Esophagus muscularis mucosa (tissue), 3 donors: ENCODE measurements around the gene EHD1.

Experiments used
- POLR2A ChIP-seq: fragments of 450-650 bp; IDR thresholded peaks from one replicate; pipeline ENCODE4 v1.6.1; 2017; ENCODE audit warnings: antibody characterized with exemption, moderate library complexity, mild to moderate bottlenecking, low read depth
- POLR2AphosphoS5 ChIP-seq, 2 donors: sonication (generic); formaldehyde crosslinking; IDR thresholded peaks; one replicate each; pipeline ENCODE4 v1.6.1; 2017; ENCODE audit warnings: antibody characterized with exemption in 2 of 2
- TF ChIP-seq, protein P1 (sequence below), 3 experiments: fragments of 200-600 bp in 2 of 3; fragments of 450-650 bp in 1 of 3; sonication (generic) in 2 of 3; IDR thresholded peaks; one replicate each; pipeline ENCODE4 v1.5.1; 2017 to 2019; ENCODE audit warnings: antibody characterized with exemption in 3 of 3, mild to moderate bottlenecking in 2 of 3, moderate library complexity in 1 of 3

- TF ChIP-seq, protein P1, sequence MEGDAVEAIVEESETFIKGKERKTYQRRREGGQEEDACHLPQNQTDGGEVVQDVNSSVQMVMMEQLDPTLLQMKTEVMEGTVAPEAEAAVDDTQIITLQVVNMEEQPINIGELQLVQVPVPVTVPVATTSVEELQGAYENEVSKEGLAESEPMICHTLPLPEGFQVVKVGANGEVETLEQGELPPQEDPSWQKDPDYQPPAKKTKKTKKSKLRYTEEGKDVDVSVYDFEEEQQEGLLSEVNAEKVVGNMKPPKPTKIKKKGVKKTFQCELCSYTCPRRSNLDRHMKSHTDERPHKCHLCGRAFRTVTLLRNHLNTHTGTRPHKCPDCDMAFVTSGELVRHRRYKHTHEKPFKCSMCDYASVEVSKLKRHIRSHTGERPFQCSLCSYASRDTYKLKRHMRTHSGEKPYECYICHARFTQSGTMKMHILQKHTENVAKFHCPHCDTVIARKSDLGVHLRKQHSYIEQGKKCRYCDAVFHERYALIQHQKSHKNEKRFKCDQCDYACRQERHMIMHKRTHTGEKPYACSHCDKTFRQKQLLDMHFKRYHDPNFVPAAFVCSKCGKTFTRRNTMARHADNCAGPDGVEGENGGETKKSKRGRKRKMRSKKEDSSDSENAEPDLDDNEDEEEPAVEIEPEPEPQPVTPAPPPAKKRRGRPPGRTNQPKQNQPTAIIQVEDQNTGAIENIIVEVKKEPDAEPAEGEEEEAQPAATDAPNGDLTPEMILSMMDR (IDR thresholded peaks at IDR 0.05): no peak
- TF ChIP-seq POLR2A: no peak
- TF ChIP-seq POLR2AphosphoS5 (IDR thresholded peaks at IDR 0.05): no peak
Observed at GRCh38 chr11:64900774-64901173, 22.4 kb upstream of the EHD1 start.
